HG02759 (cell line): ENCODE results near the gene NPM1.

Source experiments
- ATAC-seq: cut with Tn5 transposase; IDR thresholded peaks from one replicate; pipeline ENCODE4 v1.9.1; 2021; ENCODE audit warnings: mild to moderate bottlenecking, moderate library complexity; ENCODE audit not compliant: unreplicated experiment

The NPM1 gene

DNA sequence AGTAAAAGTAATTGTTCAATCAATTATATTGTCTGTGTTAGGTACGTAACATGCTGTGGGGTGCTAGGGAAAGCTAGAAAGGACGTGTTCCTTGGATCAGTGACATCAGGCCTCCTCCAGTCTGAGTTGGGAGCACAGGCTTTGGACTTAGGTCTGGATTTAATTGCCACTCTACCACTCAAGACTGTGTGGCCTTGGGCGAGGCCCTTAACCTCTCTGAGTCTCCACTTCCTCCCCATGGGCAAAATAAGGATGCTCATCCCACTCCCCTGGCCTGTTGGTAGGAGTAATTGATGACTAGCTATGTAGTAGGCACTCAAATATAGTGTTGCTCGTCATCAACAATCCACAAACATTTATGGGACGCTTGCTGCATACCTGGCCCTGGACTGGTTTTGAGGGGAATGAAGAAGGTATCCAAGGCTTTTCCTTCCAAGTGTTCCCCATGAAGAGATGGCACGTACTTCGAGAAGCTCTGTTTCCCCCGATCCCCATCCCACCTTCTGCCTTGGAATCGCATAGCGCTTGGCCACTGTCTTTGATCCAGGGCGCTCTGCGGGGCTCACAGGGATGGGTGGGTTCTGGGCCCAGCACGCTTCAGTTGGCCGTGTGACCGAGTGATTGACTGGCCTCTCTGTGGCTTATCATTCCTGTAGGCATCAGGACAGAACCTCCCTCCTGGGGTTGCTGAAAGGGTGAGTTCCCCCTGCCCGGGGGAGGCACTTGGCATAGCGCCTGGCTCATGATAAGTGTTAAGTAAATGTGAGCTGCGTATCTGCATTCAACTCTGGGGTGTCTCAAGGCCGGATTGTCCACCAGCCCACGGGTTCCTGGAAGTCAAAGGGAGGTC is 39.9 kb downstream of the NPM1 start:
- no peak for ATAC-seq

DNA sequence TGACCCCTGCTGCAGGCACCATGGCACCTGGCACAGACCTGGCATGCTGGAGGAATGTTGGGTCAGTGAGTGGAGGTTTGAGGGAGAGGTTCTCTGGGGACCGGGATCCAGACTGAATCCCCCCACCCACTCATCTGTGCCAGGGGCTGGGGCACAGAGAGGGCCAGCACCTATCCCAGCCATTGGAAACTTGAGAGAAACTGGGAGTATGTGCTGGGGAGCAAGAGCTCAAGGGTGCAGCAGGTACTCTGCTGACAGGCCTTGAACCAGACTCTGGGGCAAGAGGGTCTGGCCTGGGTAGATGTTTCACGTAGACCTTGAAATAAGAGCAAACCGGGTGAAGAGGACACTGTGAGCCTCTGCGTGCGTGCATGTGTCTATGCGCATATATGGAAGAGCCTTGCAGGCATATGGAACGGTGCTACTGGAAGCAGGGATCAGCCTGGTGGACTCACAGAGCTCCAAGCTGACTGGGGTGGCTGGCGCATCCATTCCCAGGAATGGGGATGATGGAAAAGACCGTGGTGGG is 40.6 kb downstream of the NPM1 start:
- ATAC-seq, result no peak

DNA sequence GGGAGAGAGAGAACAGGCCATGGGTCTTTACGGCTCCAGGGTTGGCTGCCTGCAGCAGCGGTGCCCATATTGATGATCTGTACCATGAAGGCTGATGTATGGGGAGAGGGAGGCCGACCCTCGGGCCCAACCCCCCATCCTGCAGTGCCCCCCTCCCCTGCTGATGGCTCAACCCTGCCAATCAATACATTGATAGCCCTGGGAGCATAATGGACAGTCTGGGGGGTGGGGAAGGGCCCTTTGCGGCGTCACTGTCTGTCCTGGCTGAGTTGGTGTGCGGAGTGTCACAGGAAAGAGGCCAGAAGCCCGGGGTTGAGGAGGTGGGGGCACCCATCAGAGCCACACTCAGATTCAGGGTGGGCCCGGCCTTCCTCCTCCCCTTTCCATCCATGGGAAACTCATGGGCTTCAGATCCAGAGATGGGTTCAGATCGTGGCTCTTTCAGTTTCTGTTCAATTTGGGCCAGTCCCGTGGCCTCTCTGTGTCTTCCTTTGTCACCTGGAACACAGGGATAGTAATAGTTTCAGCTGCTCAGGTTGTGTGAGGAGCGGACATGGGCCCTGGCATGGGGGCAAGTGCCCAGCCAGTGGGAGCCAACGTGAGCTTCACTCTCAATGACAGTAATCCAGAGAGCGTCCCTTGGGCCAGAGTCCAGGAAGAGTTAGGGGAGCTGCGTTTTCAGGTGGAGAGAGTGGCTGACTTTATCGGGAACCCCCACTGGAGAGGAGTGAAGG is 41.3 kb downstream of the NPM1 start:
- ATAC-seq, result no peak

DNA sequence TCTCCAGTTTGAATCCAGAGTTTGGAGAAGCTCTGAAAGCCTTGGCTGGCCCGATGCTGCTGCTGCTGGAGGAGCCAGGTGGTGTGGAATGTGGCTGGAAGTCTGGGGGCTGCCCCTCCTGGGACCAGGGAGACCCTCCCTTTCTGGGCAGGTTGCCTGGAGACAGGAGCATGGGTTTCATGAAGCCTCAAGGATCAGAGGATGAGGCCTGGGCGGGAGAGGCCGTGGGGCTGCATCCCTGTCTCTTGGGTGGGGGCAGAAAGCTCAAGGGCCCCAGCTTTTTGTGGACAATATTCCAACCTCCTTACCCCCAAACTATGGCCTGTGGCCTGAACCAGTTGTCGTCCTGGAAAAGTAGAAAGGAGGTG is 41.9 kb downstream of the NPM1 start:
- no peak for ATAC-seq

DNA sequence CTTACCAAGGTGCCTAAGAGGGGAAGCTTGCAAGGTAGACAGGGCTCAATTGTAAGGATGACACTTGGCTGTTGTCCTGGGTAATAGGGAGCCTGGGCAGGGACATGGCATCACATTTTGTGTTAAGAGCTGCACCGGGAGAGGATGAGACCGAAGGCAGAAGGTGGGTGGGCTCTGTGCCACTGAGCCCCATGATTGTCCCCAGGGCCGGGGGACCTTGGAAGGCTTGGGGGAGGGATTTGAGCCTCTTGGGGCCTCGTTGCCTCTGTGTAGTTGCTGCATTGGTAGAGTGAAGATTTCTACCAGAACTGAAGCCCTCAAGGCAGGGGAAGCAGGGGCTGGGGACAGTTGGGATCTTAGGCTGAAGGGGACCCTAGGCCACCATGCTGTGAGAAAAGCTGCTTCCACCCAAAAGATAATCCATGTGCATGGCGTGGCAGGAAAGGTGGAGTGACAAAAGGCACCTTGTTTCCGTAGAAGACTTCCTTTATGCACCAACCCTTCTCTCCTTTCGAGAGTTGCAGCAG is 43.7 kb downstream of the NPM1 start:
- ATAC-seq, result no peak

DNA sequence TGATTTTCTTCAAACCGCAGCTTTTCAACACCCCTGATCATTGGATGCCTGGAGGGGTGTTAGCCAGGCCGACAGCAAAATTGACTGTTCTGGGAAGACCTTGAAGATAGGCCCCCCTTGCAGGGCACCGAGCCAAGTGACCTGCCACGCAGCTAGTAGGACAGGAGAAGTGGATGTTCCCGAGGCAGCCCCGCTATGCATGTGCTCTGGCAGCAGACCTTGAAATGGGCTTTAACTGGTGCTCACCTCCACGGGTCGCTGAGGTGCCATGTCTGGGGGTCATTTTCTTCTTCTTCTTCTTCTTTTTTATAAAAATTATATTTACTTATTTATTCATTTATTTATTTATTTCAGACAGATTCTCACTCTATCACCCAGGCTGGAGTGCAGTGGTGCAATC is 44.4 kb downstream of the NPM1 start:
- ATAC-seq, result no peak

DNA sequence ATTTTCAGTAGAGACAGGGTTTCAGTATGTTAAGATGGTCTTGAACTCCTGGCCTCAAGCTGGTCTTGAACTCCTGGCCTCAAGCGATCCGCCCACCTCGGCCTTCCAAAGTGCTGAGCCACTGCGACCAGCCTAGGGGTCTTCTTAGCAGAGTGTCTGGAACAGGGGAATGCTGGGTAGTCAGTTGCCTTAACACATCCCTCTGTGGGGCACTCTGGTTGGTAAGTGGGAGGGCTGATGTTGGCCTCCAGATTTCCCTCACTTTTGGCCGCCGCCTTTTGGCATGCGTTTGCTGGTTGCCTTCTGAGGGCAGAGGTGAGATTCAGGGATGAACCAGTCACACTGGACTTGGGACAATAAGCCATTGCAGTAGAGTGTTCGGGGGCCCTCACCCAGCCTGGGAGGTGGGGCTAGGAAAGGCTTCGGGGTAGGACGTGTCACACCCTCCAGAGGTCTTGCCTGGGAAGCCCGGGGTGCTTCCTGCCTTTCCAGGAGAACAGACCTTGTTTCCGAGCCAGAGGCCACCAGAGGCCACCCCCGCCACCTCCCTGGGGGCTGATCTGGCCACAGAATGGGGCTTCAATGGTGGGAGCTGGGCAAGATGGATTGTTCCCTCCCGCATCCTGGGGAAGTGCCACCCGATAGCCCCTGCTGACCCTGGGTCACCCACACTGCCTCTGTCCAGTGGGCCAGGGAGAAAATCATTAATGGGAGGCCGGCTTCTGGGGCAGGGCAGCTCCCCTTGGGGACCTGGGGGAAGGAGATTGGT is 45.1 kb downstream of the NPM1 start:
- no peak for ATAC-seq

DNA sequence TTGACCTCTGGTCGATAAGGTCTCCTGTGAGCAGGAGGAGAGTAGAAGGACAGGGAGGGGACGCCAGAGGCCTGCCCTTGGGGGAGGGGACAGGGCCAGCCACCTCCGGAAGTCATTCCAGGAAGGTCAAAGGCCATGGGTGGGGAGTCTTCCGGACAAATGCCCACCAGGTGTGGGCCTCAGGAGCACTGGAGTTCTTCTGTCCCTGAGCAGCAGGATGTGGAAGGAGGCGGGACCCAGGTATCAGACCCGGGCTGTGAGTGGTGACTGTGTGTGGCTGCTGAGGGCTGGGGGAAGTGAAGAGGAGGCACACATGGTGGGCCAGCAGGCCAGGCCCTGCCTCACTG is 45.7 kb downstream of the NPM1 start:
- ATAC-seq, result no peak

DNA sequence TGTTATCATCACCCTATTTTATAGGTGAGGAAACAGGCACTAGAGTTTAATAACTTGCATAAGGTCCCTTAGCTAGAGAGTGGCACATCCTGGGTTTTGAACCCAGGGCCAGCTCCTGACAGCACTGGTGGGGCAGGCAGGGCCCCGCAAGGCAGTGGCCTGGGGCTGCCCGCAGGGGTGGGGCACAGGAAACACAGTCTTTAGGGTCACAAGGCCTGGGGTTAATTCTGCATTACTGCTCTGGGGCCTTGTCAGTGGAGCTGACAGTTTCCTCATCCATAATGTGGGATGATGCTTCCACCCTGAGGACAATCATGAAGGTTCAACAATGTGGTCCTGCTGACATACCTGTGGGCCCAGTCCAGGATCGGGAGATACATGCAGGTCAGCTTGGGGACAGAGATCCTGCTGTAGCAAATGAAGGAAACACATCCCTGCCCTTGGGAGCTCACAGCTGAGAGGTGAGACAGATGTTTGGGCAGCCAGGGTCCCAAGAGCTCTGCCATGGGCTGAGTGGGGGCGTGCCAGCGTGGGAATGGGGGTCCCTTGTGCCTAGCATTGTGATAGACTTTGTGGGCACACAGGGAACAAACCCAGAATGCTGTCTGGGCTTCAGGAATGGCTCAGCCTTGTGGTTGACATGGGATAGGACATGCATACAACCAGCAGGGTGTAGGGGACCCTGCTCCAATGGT is 46.5 kb downstream of the NPM1 start:
- no peak for ATAC-seq

DNA sequence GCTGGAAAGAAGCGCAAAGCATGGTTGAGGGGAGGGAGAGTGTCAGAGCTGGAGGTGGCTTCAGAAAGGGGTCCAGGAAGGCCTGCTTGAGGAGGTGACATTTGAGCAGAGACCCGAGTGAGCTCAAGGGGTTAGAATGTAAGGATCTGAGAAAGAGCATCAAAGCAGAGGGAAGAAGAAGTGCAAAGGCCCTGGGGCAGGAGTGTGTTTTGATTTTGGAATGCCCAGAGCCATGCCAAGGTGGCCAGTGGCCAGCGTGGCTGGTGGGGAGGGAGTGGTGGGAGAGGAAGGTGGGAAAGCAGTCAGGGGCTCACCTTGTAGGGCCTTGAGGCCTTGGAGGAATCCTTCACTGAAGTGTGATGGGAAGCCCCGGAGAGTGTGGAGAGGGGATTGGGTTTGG is 47.2 kb downstream of the NPM1 start:
- ATAC-seq, result no peak

DNA sequence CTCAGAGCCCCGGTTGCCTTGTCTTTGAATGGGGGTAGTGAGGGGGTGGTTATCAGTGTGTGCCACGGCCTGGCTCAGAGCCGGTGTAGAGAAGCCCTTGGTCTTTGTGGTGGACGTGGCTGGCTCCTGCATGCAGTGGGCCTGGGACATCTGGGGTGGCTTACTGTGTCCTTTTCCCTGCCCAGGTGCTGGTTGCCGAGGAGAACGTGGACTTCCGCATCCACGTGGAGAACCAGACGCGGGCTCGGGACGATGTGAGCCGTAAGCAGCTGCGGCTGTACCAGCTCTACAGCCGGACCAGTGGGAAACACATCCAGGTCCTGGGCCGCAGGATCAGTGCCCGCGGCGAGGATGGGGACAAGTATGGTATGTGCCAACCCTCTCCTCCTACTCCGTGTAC is 48.3 kb downstream of the NPM1 start:
- no peak for ATAC-seq

DNA sequence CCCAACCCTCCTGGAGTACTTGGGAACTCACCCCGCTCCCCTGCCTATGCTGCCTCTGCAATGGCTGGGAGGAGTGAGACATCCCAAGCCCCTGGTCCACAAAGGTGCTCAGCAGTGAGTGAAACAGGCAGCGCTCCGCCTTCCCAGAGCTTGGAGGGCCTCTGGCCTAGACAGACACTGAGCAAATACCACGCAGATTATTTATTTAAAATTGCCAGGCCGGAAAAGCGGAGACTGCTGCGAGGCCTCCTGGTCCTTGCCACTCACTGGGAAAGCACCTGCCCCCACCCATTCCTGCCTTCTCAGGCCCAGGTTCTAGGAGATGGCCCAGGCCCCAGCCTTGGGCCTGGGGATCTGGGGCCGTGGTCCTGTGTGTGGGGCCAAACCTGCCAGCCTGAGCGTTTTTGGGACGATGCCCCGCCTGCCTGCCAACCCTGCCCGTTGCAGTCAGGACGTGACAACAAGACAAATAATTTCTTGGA is 49.2 kb downstream of the NPM1 start:
- no peak for ATAC-seq

DNA sequence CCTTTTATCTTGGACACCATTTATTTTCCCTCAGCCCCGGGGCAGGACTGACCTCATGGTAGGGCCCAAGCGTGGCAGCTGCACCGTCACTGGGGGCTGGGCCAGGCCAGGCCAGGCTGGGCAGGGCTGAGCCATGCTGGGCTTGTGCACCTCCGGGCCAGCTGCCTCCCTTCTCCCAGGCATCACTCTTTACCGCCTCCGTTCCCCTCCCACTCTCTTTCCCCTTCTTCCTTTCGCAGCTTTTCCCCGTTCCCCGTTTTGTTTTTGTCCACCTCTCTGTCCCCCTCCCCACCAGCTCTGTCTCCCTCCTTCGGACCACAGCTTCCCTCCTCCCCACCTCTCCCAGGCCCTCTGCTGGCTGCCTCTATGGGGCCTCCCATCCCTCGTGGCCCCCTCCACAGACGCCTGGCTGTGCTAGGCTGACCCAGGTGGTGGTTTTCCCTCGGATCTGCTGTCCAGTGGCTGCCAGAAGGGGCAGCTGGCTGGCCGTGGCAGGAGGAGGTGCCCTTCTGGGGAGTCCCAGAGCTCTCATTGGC is 49.7 kb downstream of the NPM1 start:
- ATAC-seq, result no peak

DNA sequence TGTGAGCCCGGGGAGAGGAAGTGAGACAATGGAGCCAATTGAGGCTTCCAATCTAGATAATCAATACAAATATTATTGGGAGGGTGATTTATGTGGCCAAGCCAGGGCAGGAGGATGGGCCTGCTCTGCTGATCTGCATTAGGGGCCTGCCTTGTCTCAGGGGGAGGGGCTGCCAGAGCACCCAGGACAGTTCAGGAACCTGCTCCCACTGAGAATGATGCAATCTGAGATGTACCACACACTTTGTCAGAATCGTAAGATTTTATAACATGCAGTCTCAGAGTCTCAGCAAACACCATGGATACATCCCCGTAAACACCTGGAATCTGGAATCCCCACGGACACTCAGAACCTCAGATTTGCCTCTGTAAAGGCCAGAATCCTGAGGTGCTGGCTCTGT is 51.1 kb downstream of the NPM1 start:
- no peak for ATAC-seq

DNA sequence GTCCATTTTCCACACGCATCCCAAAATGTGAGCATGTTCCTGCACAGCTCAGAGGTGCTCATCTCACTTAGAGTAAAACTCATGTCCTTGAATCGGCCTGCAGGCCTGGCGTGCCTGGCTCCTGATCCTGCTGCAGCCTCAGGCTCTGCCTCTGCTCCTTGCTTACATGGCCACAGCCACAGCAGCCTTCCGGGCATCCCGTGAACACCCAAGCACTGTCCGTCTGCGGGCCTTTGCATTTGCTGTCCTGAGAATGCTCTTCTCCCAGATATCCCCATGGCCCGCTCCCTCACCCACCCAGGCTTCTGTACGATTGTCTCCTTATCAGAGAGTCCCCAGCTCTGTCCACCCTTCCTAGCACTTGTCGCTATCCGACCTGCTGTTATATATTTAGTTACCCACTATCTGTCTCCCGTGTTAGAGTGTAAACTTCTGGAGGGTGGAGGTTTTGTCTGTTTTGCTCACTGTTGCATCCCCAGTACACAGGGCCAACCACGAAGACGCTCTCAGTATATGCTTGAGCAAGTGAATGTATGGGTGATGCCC is 53.7 kb downstream of the NPM1 start:
- ATAC-seq, result no peak

DNA sequence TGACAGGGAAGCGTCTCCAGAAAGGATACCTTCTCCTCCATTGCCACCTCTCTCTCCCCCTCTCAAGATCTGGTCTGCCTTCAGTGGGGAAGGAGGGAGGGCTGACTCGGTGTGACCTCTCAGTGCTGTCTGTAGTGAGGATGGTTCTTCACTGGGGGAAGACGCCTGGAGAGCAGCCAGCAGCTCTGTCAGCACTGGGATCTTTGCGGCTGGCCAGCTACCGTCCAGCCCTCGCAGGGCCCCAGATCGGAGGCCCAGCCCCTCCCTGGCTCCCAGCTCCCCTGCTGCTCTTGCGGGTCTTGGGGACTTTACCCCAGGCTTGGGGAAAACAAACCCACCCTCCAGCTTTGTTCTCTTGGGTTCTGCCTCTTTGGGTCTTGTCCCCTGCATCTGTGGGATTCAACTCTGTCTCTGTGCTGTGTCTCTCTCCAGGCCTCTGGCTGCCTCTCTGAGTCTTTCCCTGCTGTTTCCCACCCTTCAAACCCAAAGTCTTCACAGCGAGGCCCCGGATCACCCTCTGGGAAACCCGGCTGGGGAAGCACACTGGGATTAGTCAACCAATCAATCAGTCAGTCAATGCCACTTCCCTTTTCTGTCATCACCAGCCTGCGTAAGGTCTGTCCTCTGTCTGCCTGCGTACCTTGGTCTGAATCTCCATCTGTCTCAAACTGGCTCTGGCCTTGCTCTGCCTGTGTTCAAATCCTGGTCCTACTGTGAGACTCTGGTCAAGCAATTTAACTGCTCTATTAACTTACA is 54.8 kb downstream of the NPM1 start:
- ATAC-seq, result no peak

DNA sequence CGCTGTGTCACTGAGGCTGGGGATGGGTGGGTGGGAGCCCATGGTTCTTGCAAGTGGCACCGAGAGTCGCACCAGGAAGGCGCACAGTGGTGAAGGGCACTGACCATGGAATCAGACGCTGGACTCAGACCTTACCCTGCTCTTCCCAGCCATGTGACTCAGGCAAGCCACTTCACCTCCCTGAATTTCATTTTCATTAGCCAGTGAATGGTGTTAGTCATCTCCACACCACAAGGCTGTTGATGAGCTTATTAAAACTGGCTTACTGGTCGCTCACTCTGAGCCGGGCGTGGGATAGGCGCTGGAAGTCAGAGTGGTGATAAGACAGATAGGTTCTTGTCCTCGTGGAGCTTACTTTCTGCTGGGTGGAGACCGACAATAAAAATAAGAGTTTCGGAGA is 56.9 kb downstream of the NPM1 start:
- ATAC-seq, result no peak

DNA sequence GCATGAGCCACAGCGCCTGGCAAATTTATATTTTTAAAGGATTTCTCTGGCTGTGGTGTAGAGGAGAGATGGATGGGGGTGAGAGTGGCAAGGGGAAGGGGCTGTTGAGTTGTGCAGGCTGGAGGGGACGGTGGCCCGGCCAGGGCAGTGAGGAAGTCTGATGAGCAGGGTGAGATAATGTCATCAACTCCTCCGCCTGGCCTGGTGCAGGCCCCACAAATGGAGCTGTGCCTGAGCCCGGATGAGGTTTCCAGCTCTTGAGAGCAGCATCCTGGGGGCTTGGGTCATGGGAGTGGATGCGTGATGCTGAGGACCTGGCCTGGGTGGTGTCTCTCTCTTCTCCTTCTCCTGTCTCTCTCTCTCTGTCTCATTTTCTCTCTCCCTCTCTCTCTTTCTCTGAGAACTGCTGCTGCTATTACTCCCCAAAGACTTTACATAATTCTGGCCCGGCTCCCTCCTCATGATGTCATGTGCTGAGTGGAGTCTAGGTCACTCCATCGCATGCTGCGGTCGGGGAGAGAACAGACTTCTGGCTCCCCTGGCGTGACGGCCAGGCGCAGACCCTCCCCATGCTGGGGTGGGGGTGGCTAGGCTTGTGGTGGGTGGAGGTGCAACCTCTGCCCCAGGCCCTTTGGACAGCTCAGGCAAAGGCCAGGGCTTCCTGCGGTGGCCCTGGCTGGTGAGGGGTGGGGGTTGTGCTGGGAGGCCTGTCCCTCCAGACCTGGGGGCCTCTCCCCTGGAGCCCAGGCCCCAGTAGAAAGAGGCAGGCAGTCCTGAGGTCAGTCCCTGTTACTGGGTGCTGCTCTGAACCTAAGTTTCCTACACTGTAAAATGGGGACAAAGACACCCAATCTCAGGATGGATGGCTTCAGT is 58.2 kb downstream of the NPM1 start:
- no peak for ATAC-seq
